Brain pericyte (primary cell): Measurements from ENCODE around the gene STAG1.
"Not testable (repeated sequence)": the region's sequence is repeated elsewhere in the genome, so short reads cannot be mapped to it uniquely, and the experiment has no call there.

Experiments
- DNase-seq: peaks from one replicate; pipeline ENCODE4 v3.0.0-alpha.2; 2012; ENCODE audit warnings: low read depth, low spot score

The STAG1 gene

DNA sequence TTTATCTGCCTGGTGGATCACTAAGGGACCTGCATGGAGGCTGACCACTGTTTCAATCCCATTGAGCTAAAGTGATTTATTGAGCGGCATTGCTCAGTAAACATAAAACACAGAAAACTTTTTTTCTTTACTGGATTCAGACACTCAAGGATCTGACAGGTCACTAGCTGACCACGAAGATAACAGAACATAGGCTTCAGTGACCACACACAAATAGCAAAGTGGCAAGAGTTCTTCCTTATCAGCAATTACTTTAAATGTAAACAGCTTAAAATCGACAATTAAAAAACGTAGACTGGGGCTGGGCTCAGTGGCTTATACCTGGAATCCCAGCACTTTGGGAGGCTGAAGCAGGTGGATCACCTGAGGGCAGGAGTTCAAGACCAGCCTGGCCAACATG lies 48.7 kb downstream of the STAG1 start:
- no peak for DNase-seq

DNA sequence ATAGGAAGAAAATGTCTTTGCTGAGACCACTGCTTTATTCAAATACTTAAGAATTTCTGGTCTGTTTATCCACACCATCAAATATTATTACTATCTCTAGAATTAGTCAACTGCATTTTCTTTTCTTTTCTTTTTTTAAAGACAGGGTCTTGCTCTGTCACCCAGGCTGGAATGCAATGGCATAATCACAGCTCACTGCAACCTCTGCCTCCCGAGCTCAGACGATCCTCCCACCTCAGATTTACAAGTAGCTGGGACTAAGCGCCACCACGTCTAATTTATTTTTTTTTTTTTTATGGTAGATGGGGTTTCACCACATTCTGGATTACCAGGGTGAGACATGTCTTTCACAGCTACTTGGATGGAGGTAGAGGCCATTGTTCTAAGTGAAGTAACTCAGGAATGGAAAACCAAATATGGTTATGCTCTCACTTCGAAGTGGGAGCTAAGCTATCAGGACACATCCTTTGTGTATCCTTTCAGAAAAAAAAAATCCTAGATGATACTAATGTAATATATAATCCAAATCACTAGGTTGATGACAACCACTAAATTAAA lies 52.8 kb downstream of the STAG1 start:
- no peak for DNase-seq

DNA sequence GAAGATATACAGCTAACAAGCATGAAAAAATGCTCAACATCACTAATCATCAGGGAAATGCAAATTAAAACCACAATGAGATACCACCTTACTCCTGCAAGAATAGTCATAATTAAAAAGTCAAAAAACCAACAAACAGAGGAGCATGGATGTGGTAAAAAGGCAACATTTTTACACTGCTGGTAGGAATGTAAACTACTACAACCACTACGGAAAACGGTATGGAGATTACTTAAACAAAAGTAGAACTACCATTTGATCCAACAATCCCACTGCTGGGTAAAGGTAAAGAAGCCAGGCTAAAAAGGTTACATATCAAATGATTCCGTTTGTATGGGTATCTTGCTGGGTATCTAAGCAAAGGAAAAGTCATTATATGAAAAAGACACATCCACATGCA lies 53.8 kb downstream of the STAG1 start:
- DNase-seq = no peak

DNA sequence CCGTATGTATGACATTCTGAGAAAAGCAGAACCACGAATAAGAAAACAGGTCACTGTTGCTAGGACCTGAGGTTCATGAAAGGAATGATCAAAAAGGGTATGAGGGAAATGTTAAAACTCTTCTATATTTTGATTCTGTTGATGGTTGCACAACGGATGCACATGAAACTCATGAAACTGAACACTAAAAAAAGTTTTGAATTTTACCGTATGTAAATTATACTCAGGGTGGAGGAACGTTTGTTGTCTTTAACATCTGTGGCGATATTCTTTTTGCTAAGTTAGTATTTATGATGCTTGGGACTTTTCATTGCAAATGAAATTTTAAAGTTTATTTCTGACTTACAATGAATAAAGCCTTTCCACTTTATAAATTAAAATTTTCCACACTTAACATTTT lies 55.4 kb downstream of the STAG1 start:
- DNase-seq = no peak

DNA sequence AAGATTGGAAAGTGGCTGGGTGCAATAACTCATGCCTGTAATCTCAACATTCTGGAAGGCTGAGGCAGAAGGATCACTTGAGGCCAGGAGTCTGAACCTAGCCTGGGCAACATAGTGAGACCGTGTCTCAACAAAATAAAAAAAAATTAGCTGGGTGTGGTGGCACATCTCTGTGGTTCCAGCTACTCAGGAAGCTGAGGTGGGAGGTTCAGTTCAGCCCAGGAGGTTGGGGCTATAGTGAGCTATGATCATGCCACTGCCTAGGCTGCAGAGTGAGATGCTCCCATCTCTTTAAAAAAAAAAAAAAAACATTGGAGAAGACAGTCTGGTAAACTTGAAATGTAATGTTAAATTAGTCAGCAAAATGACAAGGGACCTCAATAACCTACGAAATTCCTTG lies 57.9 kb downstream of the STAG1 start:
- no peak for DNase-seq

DNA sequence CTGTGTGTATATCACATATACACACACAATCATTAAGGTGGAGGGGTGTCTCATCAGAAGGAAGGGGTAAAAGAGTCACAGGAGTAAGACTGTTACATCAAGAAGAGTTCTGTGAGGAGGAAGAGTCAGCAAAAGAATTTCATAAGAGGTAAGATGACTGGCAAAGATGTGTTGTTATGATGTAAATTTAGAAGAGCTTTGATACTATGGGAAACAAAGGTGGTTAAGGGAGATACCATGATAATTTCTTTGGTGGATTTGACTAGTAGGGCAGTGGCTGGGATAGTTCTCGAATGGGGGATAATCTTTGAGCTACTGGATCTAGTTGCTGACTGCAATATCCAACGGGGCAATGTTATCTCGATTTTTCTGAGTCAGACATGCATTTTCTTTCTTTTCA lies 61.6 kb downstream of the STAG1 start:
- no peak for DNase-seq

DNA sequence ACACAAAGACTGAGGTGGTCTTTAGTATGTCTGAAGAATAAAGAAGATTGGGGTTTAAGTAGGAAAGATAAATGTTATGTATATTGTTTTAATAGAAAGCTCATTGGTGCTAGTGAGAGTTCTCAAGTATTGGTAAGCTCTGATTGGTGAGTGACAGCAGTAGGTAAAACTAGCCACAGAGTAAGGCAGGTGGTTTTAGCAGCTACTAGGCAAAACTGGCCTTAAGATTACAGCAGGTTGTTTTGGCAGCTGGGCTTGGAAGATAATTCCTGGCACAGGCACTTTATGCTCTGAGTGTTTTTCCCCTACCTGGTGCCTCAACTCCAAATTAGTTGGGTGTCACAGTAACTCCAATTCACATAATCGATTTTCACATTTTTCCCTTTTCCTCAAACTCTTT lies 66.3 kb downstream of the STAG1 start:
- DNase-seq = no peak

DNA sequence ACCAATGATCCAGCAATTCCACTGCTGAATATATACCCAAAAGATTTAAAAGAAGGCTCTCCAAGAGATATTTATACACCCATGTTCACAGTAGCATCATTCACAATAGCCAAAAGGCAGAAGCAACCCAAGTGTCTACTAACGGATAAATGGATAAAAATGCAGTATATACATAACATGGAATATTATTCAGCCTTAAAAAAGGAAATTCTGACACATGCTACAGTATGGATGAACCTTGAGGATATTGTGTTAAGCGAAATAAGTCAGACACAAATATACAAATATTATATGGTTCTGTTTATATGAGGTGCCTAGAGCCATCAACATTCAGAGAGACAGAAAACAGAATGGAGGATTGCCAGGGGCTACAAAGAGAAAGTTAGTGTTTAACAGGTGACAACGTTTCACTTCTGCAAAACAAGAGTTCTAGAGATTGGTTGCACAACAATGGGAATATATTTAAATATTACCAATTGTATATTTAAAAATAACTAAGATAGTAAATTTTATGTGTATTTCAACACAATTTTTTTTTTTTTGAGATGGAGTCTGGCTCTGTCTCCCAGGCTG lies 69.4 kb downstream of the STAG1 start:
- no peak for DNase-seq

DNA sequence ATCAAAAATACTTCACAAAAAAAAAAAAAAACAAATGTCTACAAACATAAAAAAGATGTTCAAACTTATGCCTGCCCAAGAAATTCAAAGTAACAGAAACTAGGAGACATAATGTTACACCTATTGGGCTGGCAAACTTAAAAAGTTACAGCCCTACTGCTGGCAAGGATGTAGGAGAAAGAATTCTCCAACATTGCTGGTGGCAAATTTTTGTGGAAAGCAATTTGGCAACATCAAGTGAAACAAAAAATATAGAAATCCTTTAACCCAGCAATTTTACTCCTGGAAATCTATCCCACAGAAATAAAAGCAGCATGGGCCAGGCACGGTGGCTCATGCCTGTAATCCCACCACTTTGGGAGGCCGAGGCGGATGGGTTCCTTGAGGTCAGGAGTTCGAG lies 73.2 kb downstream of the STAG1 start:
- no peak for DNase-seq

DNA sequence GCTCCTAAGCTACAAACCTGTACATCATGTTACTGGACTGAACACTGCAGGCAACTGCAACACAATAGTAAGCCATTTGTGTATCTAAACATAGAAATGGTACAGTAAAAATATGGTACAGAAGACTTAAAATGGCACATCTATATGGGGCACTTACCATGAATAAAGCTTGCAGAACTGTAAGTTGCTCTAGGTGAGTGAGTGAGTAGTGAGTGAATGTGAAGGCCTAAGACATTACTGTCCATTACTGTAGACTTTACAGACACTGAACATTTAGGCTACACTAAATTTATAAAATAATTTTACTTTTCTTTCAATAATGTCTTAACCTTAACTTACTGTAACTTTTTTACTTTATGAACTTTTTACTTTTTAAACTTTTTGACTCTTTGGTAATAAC lies 76.2 kb downstream of the STAG1 start:
- no peak for DNase-seq

DNA sequence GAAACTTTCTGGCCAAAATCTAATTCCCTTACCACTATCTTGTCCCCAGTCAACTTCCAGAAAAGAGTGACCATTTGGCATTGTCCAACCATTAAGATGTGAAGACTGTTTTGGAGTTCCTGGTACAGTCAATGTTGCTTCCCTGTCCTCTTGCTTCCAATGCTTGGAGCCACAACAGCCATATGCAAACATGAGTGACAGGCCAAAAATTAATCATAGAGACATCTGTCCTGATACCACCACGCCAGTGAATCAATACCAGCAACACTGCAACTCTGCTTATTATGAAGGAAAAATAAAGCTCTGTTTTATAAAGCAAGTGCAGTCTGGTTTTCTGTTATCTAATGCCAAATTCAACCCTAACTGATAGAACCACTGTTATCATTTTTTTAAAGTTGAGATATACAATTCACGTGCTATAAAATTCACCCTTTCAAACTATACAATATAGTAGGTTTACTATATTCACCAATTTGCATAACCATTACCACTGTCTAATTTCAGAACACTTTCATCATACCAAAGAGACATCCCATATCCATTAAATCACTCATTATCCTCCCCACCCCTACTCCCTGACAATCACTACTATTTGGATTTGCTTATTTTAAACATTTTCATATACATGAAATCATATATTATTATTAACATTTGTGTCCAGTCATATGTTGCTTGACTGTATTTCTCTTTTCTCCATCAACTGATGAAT lies 76.9 kb downstream of the STAG1 start:
- no peak for DNase-seq

DNA sequence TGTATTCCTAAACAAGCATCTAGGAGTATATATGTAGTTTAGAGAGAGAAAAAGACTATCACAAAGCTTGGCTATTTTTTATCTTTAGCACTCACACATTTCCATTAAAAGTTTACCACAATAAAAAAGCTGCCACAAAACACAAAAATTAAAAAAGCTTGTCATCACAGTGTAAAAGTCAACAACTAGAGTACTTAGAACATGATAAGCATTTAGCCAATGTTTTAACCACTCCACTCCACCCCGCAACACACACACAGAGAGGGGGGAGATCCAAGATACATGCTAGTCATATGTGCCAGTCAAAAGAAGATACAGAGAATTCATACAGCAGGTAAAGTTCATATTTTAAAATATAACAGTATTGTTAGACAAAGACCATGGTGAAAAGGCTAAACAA lies 79.7 kb downstream of the STAG1 start:
- no peak for DNase-seq

DNA sequence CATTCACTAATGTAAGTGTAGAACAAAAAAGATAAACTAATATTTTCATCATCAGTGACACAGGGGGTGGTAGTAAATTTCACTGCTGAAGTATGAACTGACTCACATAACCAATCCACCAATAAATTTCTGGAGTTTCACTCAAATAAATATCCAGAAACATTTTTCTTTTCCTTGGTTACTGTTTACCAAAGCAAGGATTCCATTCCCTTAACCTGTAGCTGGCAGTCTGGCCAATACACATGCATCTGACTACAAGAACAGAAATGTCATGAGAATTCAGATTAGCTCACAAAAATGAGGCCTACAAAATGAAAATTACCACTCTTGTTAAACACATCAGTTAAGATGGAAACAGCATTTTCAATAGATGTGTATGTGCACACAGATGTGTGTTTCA lies 80.3 kb downstream of the STAG1 start:
- no peak for DNase-seq

DNA sequence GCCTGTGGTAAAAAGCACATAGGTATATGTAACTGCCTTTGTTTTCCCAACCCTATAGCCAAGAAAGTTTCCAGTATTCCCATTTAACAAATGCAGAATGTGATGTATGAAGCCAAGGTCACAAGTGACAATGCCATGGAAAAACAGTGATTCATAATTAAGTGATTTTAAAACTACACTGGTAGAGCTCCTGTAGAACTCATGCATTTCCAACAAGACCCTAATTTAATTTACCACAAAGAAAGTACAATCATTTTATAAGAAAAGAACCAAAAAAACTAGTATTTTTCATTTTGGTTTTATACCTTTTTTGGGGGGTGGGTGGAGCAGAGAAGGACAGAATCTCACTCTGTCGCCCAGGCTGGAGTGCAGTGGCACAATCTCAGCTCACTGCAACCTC lies 82.0 kb downstream of the STAG1 start:
- DNase-seq = no peak

DNA sequence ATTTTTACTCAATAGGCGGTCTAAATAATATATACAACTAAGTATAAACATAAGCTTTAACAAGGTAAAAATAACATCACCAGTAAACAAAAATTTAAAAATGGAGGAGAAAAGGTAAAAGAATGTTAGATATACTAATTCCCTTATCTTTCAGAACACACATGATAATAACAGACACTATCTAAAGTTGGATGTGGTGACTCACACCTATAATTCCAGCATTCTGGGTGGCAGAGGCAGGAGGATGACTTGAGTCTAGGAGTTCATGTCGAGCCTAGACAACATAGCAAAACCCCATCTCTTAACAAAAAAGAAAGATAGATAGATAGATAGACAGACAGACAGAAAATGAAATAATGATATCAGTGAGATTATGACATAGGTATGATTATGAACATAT lies 85.1 kb downstream of the STAG1 start:
- no peak for DNase-seq

DNA sequence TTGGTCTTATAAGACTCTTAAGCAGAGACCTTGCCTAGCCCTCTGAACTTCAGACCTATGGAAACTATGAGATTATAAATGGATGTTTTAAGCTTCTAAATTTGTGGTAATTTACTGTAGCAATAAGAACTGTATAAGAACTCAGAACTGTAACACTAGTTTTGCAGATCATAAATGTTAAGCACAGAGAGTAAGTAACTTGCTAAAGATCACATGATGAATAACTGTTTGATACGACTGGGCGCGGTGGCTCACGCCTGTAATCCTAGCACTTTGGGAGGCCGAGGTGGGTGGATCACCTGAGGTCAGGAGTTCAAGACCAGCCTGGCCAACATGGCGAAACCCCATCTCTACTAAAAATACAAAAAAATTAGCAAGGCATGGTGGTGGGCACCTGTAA lies 85.9 kb downstream of the STAG1 start:
- not testable (repeated sequence) for DNase-seq

DNA sequence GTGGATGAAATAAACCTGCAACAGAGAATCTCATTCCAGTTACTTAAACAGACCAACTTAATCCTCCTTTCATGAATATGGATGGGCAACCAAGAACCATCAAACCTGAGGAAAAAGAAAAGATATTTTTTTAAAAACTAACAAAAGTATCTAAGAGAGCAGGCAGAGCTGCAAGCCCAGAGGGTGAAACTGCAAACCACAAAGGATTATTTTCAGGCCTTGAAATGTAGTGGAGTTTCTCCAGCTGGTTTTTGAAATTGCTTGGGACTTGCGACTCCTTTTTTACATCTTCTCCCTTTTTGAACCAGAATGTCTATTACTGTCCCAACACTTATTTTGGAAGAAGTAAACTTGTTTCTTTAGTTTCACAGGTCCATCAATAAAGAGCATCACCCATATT lies 87.4 kb downstream of the STAG1 start:
- no peak for DNase-seq

DNA sequence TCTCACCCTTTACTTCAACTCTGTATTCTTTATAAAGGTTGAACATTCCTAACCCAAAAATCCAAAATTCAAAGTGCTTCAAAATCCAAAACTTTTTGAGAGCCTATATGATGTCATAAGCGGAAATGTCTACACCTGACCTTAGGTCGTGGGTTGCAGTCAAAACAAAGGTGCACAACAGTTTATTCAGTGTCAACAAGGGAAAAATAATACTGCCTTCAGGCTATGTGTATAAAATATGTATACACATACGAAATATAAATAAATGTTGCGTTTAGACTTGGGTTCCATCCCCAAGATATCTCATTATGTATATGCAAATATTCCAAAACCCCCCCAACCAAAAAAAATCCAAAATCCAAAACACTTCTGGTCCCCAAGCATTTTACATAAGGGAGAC lies 90.9 kb downstream of the STAG1 start:
- DNase-seq = no peak

DNA sequence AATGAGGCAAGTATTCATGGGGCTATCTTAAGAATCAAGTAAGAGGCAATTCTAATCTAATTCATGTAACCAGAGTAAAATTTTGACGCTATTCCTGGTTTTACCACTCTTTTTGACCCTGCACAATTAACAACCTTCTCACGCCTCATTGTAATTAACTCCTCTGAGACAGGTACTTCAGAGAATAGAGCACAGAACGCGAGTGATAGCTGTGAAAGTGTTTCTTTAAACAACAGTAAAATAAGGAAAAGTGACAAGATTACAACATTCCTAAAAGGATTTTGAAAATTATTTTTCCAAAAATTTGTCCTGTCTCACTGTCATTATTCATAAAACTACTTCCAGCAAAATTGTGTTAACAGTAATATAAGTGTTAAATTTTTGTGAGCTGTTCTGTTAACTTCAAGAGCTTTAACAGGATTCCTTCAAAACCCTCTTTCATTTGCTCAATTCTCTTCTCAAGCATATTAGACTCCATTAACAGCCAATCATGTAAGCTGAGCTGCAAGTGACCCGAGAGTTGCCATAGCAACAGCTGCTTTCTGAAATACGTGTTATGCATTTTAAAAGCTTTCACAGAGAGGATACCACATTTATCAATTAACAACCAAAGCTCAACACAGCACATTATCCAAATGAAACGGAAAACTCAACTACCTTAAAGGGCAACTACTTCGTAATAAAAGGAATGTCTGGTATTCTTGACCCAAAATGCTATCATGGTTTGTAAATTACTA lies 93.1 kb downstream of the STAG1 start:
- no peak for DNase-seq

DNA sequence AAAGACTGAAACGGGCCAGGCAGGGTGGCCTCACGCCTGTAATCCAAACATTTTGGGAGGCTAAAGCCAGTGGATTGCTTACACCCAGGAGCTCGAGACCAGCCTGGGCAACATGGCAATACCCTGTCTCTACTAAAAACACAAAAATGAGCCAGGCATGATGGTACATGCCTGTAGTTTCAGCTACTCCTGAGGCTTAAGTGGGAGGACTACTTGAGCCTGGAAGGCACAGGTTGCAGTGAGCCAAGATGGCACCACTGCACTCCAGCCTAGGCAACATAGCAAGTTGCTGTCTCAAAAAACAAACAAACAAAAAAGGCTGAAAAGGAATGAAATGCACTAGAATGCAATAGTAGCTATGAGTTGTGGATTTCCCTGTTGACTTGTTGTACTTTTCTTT lies 94.7 kb downstream of the STAG1 start:
- DNase-seq = no peak

DNA sequence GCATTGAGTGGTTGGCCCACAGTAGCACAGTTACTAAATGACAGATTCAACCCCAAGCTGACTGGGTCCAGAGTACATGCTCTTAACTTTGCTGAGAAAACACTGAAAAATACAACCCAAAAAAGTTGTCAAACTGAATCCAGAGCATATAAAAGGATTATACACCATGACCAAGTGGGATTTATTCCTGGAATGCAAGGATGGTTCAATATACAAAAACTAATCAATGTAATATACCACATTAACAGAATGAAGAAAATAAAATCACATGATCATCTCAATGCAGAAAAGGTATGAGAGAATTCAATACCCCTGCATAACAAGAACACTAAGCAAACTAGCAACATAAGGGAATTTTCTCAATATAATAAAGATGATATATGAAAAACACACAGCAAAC lies 98.5 kb downstream of the STAG1 start:
- DNase-seq = no peak

DNA sequence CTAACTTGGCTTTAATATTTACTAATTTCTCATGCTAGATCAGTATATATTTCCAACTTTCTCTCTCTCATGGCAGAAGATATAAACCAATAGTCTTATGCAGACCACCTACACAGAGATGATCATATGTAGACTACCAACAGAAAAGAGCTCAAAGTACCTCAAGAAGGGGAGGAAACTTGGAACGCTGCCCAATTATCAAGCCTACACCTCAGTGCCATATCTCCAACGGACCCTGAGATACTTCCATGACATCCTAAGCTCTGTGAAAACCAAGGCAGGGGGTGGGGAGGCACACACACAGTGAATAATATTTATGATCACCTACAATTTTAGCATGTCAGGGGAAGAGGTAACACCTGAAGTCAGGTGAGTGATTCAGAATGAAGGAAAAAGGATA lies 100.6 kb downstream of the STAG1 start:
- DNase-seq = no peak

DNA sequence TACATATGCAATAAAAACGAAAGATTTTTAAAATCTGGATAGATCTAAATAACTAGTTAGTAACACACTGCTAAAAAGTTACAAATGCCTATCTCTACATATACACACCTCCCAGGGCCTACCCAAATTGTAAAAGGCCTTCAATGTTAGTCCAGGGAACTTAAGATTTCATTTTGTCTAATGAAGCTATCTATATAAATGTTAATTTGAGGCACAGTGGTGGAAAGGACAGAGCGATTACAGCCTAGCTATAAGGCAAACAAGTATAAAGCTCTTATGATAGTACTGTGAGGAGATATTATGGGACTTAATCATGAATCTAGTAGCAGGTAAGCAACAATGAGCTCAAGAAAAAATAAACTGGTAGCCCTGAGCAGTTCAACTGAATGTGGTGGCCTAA lies 101.7 kb downstream of the STAG1 start:
- DNase-seq = no peak
